GM19395 (cell line): ENCODE data around the gene CATSPERD.
A peak's percentile ranks its signal among the peaks of the same experiment; 100 is the strongest.
"Not testable (repeated sequence)": the region's sequence is repeated elsewhere in the genome, so short reads cannot be mapped to it uniquely, and the experiment has no call there.

Experiments used
- ATAC-seq: cut with Tn5 transposase; IDR thresholded peaks from one replicate; pipeline ENCODE4 v1.9.1; 2021; ENCODE audit warnings: mild to moderate bottlenecking, moderate library complexity; ENCODE audit not compliant: unreplicated experiment

CATSPERD gene

GRCh38 chr19:5686326-5686646, 34.2 kb upstream of the CATSPERD start:
- ATAC-seq = no peak

- ATAC-seq = peak; percentile 52
Measured at GRCh38 chr19:5686647-5687359, 33.6 kb upstream of the CATSPERD start.

- ATAC-seq = no peak
Measured at GRCh38 chr19:5687360-5688198, 32.9 kb upstream of the CATSPERD start.

- not testable (repeated sequence) for ATAC-seq
Measured at GRCh38 chr19:5688262-5688881, 32.1 kb upstream of the CATSPERD start.

GRCh38 chr19:5690125-5690954, 30.1 kb upstream of the CATSPERD start, which contains the start of gene RPL36:
TSS of gene RPL36 (plus strand) at chr19:5690295. CDS start at chr19:5690508, 213 bp downstream.
- peak; percentile 34 for ATAC-seq

- no peak for ATAC-seq
Measured at GRCh38 chr19:5690955-5691821, 29.2 kb upstream of the CATSPERD start.

GRCh38 chr19:5691822-5692722, 28.4 kb upstream of the CATSPERD start:
- ATAC-seq = no peak

- ATAC-seq = no peak
Measured at GRCh38 chr19:5692723-5693194, 27.7 kb upstream of the CATSPERD start.

- no peak for ATAC-seq
Measured at GRCh38 chr19:5693195-5694166, 27.0 kb upstream of the CATSPERD start.

- no peak for ATAC-seq
Measured at GRCh38 chr19:5694167-5694955, 26.1 kb upstream of the CATSPERD start.

- ATAC-seq = no peak
Measured at GRCh38 chr19:5694956-5695648, 25.3 kb upstream of the CATSPERD start.

- ATAC-seq = no peak
Measured at GRCh38 chr19:5695649-5696195, 24.7 kb upstream of the CATSPERD start.

- ATAC-seq = no peak
Measured at GRCh38 chr19:5696196-5697021, 24.0 kb upstream of the CATSPERD start.

- no peak for ATAC-seq
Measured at GRCh38 chr19:5697022-5697889, 23.2 kb upstream of the CATSPERD start.
